ENCODE data around the gene MKI67. TPM values are rescaled to one million over a fixed set of nuclear protein-coding genes. Genes with fewer than 3 reads are reported as not detected.
A peak's percentile ranks its signal among the peaks of the same experiment; 100 is the strongest.

Gene MKI67
- total and polyA plus RNA-seq, 10 of the 15 experiments (the other 5 are each of a cell fraction or from before 2014, with no cell fraction given), result 22.3 to 183 (median 82.9) TPM

- H3K79me2 ChIP-seq (ENCODE audit: control insufficient read depth, insufficient read depth, low read length), result peaks cover 34% of the 10 kb centered on the region
- ChIA-PET POLR2A (interaction anchor here (3.3 kb wide), 1 partner anchor 9 kb away, joined by 24 read pairs; the partner anchor contains the start of gene MKI67), CTCF (interaction anchor here (0.8 to 1.6 kb wide), 8 partner anchors 10 to 81 kb away, joined by 3 to 7 read pairs (median 4); partner anchors contain the start of gene MKI67), RAD21 (ENCODE audit: unreplicated experiment) (interaction anchor here (0.8 to 1.6 kb wide), 3 partner anchors 10 to 35 kb away, joined by 3 read pairs; partner anchors contain the start of gene MKI67), SMC1A (ENCODE audit: uncharacterized antibody, unreplicated experiment) (interaction anchor here (0.9 to 2.7 kb wide), 5 partner anchors 10 to 81 kb away, joined by 3 to 8 read pairs (median 6); partner anchors contain the start of gene MKI67)
- no peaks in the 10 kb centered on the region for H4K20me1 ChIP-seq (ENCODE audit: control insufficient read depth, insufficient read depth)
- no peaks in the 10 kb centered on the region for H3K27me3 ChIP-seq (replicated peaks in 1 of 2; ENCODE audit: control insufficient read depth in 2 of 2, insufficient read depth in 2 of 2, low read length in 1 of 2)
- H3K36me3 ChIP-seq (ENCODE audit: control insufficient read depth in 2 of 2, insufficient read depth in 2 of 2, low read length in 1 of 2), result peaks cover 31 to 64% of the 10 kb centered on the region in 2 experiments
- BruUV-seq (replicated peaks), result no TSS peak
- ATAC-seq (no peak), FAIRE-seq (no peak), DNase-seq (ENCODE audit: low read depth, low spot score) (no peak)
- intact Hi-C loops (cut with micrococcal nuclease; ENCODE audit: unreplicated experiment), result no loop called here
- H2AFZ ChIP-seq (ENCODE audit: control insufficient read depth, low read depth, low read length), result no peak overlapping the region
- H3K4me1 ChIP-seq (ENCODE audit: control insufficient read depth, insufficient read depth, low read length), result no peaks in the 10 kb centered on the region
- TF ChIP-seq HDAC6 (IDR thresholded peaks at IDR 0.05; ENCODE audit: unreplicated experiment), result no peak
- TF ChIP-seq ATF3 (IDR thresholded peaks at IDR 0.05; ENCODE audit: borderline replicate concordance, extremely low read depth, low read depth, low read length), result no peak
- no peak overlapping the region for H3K4me3 ChIP-seq
- in situ Hi-C loops (cut with MboI), result no loop called here
- no peaks in the 10 kb centered on the region for H3K9me3 ChIP-seq (replicated peaks; ENCODE audit: control insufficient read depth, insufficient read depth, low read length)
- H3K9ac ChIP-seq (ENCODE audit: control insufficient read depth, insufficient read depth, low read length), result no peak overlapping the region
- 97% methylated on average over 4 of the region's 4 CpGs for WGBS (ENCODE audit: insufficient coverage, insufficient replicate concordance, low lambda C conversion rate, missing lambda C conversion rate)
- no peak overlapping the region for H3K27ac ChIP-seq (ENCODE audit: control insufficient read depth, insufficient read depth)
- H3K4me2 ChIP-seq (ENCODE audit: control insufficient read depth, insufficient read depth), result no peak overlapping the region
Measured at GRCh38 chr10:128116187-128116586, 10.0 kb downstream of the MKI67 start.

GRCh38 chr10:128115356-128115755 lies 10.9 kb downstream of the MKI67 start:
- CTCF ChIA-PET, result interaction anchor here (0.5 to 1.6 kb wide), 8 partner anchors 9 to 81 kb away, joined by 3 to 7 read pairs (median 4); partner anchors contain the start of gene MKI67
- H3K9ac ChIP-seq (ENCODE audit: control insufficient read depth, insufficient read depth, low read length), result no peak overlapping the region
- peaks cover 26% of the 10 kb centered on the region for H3K79me2 ChIP-seq (ENCODE audit: control insufficient read depth, insufficient read depth, low read length)
- no peak for DNase-seq (ENCODE audit: low read depth, low spot score)
- H3K27me3 ChIP-seq (replicated peaks in 1 of 2; ENCODE audit: control insufficient read depth in 2 of 2, insufficient read depth in 2 of 2, low read length in 1 of 2), result no peaks in the 10 kb centered on the region
- H3K9me3 ChIP-seq (replicated peaks; ENCODE audit: control insufficient read depth, insufficient read depth, low read length), result no peaks in the 10 kb centered on the region
- no peak for FAIRE-seq
- in situ Hi-C loops (cut with MboI), result no loop called here
- no peak overlapping the region for H3K27ac ChIP-seq (ENCODE audit: control insufficient read depth, insufficient read depth)
- over 99% methylated on average over 8 of the region's 8 CpGs for WGBS (ENCODE audit: insufficient coverage, insufficient replicate concordance, low lambda C conversion rate, missing lambda C conversion rate)
- no peaks in the 10 kb centered on the region for H4K20me1 ChIP-seq (ENCODE audit: control insufficient read depth, insufficient read depth)
- POLR2A ChIA-PET, result interaction anchor here (3.3 kb wide), 1 partner anchor 10 kb away, joined by 24 read pairs; the partner anchor contains the start of gene MKI67
- TSS peak; percentile 40 for BruUV-seq (replicated peaks)
- intact Hi-C loops (cut with micrococcal nuclease; ENCODE audit: unreplicated experiment), result no loop called here
- H3K4me3 ChIP-seq, result no peak overlapping the region
- H2AFZ ChIP-seq (ENCODE audit: control insufficient read depth, low read depth, low read length), result no peak overlapping the region
- no peaks in the 10 kb centered on the region for H3K4me1 ChIP-seq (ENCODE audit: control insufficient read depth, insufficient read depth, low read length)
- no peak overlapping the region for H3K4me2 ChIP-seq (ENCODE audit: control insufficient read depth, insufficient read depth)
- SMC1A ChIA-PET (ENCODE audit: uncharacterized antibody, unreplicated experiment), result interaction anchor here (1.3 to 2.7 kb wide), 4 partner anchors 19 to 81 kb away, joined by 3 to 8 read pairs (median 5); no protein-coding TSS in a partner anchor
- ATAC-seq, result no peak
- RAD21 ChIA-PET (ENCODE audit: unreplicated experiment), result interaction anchor here (0.8 to 1.6 kb wide), 3 partner anchors 11 to 35 kb away, joined by 3 read pairs; partner anchors contain the start of gene MKI67
- H3K36me3 ChIP-seq (ENCODE audit: control insufficient read depth in 2 of 2, insufficient read depth in 2 of 2, low read length in 1 of 2), result peaks cover 32 to 62% of the 10 kb centered on the region in 2 experiments
- TF ChIP-seq KLF5 (IDR thresholded peaks at IDR 0.05; ENCODE audit: partially characterized antibody), result no peak
- no peak for TF ChIP-seq YBX1 (IDR thresholded peaks at IDR 0.05)
- no peak for TF ChIP-seq IRF5 (IDR thresholded peaks at IDR 0.05; ENCODE audit: borderline replicate concordance)
- TF ChIP-seq KAT2A (conservative IDR thresholded peaks at IDR 0.05; ENCODE audit: control insufficient read depth, low read depth, low read length), result no peak
- TF ChIP-seq ATF7 (IDR thresholded peaks at IDR 0.05; ENCODE audit: low read depth), result no peak
- TF ChIP-seq POU2F2 (IDR thresholded peaks at IDR 0.05; ENCODE audit: borderline replicate concordance, low read depth, low read length), result no peak
- no peak for TF ChIP-seq SIX5 (IDR thresholded peaks at IDR 0.05; ENCODE audit: low read depth, low read length, severe bottlenecking)
- TF ChIP-seq GABPA (IDR thresholded peaks at IDR 0.05; ENCODE audit: low read depth), result no peak
- no peak for TF ChIP-seq STAT3 (IDR thresholded peaks at IDR 0.05; ENCODE audit: low read depth, low read length)
- no peak for TF ChIP-seq FOXK2 (IDR thresholded peaks at IDR 0.05)
- TF ChIP-seq NR2C1 (IDR thresholded peaks at IDR 0.05), result no peak
- TF ChIP-seq ZNF217 (IDR thresholded peaks at IDR 0.05), result no peak
- TF ChIP-seq SRF (IDR thresholded peaks at IDR 0.05; ENCODE audit: low read depth in 2 of 2, low read length in 2 of 2), result no peak
- no peak for TF ChIP-seq CBFB (IDR thresholded peaks at IDR 0.05; ENCODE audit: low read depth)
- TF ChIP-seq HDAC2 (IDR thresholded peaks at IDR 0.05), result no peak
- no peak for TF ChIP-seq RELA (IDR thresholded peaks at IDR 0.05; ENCODE audit: borderline replicate concordance, partially characterized antibody)
